AG04450 (cell line): ENCODE measurements around the gene TIGD3. TPM values are rescaled to one million over a fixed set of nuclear protein-coding genes. Genes with fewer than 3 reads are reported as not detected.

ENCODE experiments used
- CTCF ChIA-PET: fragments of 300-600, 350-600 bp; formaldehyde crosslinking; extraction: SDS; loops from one replicate; lab custom pipeline; 2022; ENCODE audit warnings: antibody characterized with exemption, inconsistent platforms; lab: Charles Lee
- POLR2A ChIA-PET: fragments of 350-600 bp; formaldehyde crosslinking; extraction: SDS; loops from one replicate; lab custom pipeline; 2021; ENCODE audit warnings: antibody characterized with exemption, inconsistent platforms; lab: Yijun Ruan, JAX
- DNase-seq: peaks from one replicate; pipeline ENCODE4 v3.0.0-alpha.2; 2011; ENCODE audit warnings: low read depth, low spot score
- H3K27ac ChIP-seq: one replicate; pipeline ENCODE4 v1.5.1; 2012; ENCODE audit warnings: low read depth, low read length, control low read depth
- H3K27me3 ChIP-seq: one replicate; pipeline ENCODE4 v1.6.0; 2012; ENCODE audit warnings: low read length; ENCODE audit not compliant: control insufficient read depth, insufficient read depth
- H3K4me3 ChIP-seq: 2 replicates; pipeline ENCODE4 v1.5.1; 2011; ENCODE audit warnings: mild to moderate bottlenecking, low read depth, low read length, control low read depth
- H3K9me3 ChIP-seq: 2 replicates; pipeline ENCODE4 v1.5.1; 2012; ENCODE audit warnings: low read length; ENCODE audit not compliant: control insufficient read depth, insufficient read depth
- polyA plus RNA-seq: library from polyadenylated mRNA; depleted of rRNA; stranded (reverse); fragments of >200 nt; gene quantifications from 2 replicates; pipeline ENCODE4 v1.2.3, GENCODE V29; 2011
- TF ChIP-seq, protein P1 (sequence below): IDR thresholded peaks from 2 replicates; pipeline ENCODE4 v1.5.1; 2011; ENCODE audit warnings: low read depth, low read length, control low read depth, inconsistent platforms

Gene TIGD3
- polyA plus RNA-seq, 1 experiment: 0.07 TPM

DNA sequence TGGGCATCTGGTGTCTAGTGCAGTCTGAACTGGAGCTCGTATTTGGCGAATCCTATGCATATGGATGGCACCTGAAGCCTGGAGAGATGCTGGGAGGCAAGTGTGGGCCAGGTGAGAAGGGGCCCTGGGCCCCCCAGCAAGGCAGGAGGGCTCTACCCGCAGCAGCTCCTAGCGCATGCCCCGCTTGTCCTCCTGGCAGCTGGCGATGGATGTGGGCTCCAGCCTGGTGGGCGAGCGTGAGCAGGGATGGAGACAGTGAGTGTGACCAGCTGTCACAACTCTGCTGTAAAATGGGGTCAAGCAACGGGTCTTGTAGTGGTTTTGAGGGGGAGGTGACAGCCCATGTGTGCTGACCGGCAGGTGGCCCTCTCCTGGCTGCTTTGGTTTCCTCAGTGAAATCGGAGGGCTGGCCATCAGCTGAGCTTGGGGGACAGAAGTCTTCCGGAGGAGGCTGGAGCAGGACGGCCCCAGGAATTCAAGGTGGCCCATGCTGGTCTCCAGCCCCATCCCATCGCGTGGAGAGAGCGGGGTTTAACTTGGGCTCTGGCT, 43.9 kb downstream of the TIGD3 start:
- no peaks in the 10 kb centered on the region for H3K27me3 ChIP-seq
- H3K9me3 ChIP-seq: no peaks in the 10 kb centered on the region
- H3K27ac ChIP-seq: no peak overlapping the region
- POLR2A ChIA-PET: interaction anchor here (0.7 kb wide), 1 partner anchor 9 kb away, joined by 4 read pairs; no protein-coding TSS in a partner anchor
- CTCF ChIA-PET: interaction anchor here (0.7 kb wide), 1 partner anchor 195 kb away, joined by 3 read pairs; no protein-coding TSS in a partner anchor
- no peak for DNase-seq
- H3K4me3 ChIP-seq: no peak overlapping the region
- TF ChIP-seq, protein P1, sequence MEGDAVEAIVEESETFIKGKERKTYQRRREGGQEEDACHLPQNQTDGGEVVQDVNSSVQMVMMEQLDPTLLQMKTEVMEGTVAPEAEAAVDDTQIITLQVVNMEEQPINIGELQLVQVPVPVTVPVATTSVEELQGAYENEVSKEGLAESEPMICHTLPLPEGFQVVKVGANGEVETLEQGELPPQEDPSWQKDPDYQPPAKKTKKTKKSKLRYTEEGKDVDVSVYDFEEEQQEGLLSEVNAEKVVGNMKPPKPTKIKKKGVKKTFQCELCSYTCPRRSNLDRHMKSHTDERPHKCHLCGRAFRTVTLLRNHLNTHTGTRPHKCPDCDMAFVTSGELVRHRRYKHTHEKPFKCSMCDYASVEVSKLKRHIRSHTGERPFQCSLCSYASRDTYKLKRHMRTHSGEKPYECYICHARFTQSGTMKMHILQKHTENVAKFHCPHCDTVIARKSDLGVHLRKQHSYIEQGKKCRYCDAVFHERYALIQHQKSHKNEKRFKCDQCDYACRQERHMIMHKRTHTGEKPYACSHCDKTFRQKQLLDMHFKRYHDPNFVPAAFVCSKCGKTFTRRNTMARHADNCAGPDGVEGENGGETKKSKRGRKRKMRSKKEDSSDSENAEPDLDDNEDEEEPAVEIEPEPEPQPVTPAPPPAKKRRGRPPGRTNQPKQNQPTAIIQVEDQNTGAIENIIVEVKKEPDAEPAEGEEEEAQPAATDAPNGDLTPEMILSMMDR: no peak

DNA sequence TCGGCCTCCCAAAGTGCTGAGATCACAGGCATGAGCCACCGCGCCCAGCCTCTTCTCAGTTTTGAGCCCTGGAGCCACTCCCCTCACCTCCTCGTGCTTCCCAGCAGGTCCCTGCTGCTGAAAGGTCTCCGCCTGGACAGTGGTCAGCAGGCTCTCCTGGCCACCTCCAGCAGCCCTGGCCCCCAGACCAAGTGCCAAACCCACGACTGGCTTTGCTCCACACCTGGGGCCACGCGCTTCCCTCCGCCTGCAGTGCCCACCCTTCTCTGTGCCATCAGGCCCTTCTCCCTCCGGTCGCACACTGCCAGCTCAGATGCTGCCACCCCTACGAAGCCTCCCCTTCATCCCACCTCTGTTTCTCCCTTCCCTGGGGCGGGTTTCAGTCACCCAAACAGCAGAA, 44.7 kb downstream of the TIGD3 start:
- Histone ChIP-seq H3K27me3 (no peaks in the 10 kb centered on the region), H3K9me3 (no peaks in the 10 kb centered on the region), H3K27ac (no peak overlapping the region), H3K4me3 (no peak overlapping the region)
- CTCF ChIA-PET: interaction anchor here (0.7 kb wide), 1 partner anchor 47 kb away, joined by 5 read pairs; no protein-coding TSS in a partner anchor
- no peak for DNase-seq
- TF ChIP-seq, protein P1: no peak
- POLR2A ChIA-PET: no interaction called here

DNA sequence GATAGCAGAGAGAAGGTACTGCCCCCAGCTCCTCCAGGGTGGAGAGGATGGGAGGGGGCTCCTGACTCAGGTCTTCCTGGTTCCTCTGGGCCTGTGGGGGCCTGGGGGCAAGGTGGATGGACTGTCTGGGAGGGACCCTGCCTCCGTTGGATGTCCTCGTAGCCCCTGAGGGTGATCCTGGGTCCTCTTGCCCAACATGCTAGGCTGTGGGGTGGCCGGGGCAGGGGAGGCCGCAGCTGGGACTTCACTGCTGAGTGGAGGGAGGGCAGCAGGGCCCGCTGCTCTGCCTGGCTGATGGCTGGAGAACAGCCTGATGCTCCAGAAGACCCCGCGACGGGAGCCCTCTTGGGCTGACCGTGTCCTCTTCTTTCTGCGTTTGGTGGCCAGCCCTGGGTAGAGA, 45.3 kb downstream of the TIGD3 start:
- ChIA-PET CTCF (no interaction called here), POLR2A (no interaction called here)
- TF ChIP-seq, protein P1: no peak
- Histone ChIP-seq H3K4me3 (no peak overlapping the region), H3K27ac (no peak overlapping the region), H3K9me3 (no peaks in the 10 kb centered on the region), H3K27me3 (no peaks in the 10 kb centered on the region)
- DNase-seq: no peak

DNA sequence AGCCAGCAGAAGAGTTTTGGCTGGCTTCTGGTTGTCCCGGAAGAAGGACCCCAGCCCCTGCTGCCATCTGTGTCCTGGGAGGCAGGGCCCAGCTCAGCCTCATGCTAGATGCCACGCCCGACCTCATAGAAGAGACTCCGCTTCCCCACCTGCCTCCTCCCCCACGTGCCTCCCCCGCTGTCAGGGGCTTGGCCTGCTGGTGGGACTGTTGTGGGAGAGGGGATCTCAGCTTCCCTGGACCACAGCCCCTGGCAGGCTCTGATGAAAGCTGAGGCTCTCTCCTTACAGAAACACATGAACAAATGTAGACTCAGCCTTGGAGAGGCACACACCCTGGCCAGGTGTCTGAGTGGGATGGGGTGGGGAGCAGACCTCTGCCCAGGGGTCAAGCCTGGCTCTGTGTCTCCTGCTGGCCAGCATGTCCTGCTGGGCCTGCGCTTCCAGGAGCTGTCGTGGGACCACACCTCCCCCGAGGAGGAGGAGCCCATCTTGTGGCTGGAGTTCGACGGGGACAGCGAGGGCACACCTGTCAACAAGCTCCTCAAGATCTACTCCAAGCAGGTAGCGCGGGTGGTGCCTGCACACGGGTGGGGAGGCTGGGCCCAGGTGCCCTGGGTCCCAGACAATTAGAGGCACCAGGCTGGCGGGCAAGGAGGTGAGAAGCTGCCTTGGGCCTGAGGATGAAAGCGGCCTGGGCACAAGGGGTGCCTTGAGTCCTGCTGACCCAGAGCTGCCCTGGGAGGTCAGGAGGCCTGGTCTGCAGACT, 45.9 kb downstream of the TIGD3 start:
- POLR2A ChIA-PET: no interaction called here
- TF ChIP-seq, protein P1: no peak
- no peak for DNase-seq
- Histone ChIP-seq H3K27me3 (no peaks in the 10 kb centered on the region), H3K27ac (no peak overlapping the region), H3K9me3 (no peaks in the 10 kb centered on the region), H3K4me3 (no peak overlapping the region)
- CTCF ChIA-PET: no interaction called here
